DOHH2 (cell line): Measurements from ENCODE around the gene FZR1.

Experiments used
- H3F3A ChIP-seq: fragments of 200-600 bp; sonication (generic), shearing (Covaris generic); 2 replicates; pipeline ENCODE4 v1.6.0; 2016; ENCODE audit warnings: antibody characterized with exemption, mild to moderate bottlenecking; ENCODE audit not compliant: control insufficient read depth, insufficient read depth
- H3K27ac ChIP-seq: fragments of 200-600 bp; sonication (generic); 2 replicates; pipeline ENCODE4 v1.5.1; 2014; ENCODE audit warnings: low read depth, mild to moderate bottlenecking, low read length, moderate library complexity
- H3K27me3 ChIP-seq: fragments of 200-600 bp; sonication (generic); 2 replicates; pipeline ENCODE4 v1.6.1; 2014; ENCODE audit warnings: mild to moderate bottlenecking, low read length, mixed read lengths; ENCODE audit not compliant: control insufficient read depth
- H3K36me3 ChIP-seq: fragments of 200-600 bp; sonication (generic); 2 replicates; pipeline ENCODE4 v1.6.1; 2014; ENCODE audit warnings: mild to moderate bottlenecking, low read length, moderate library complexity, mixed read lengths; ENCODE audit not compliant: control insufficient read depth
- H3K4me1 ChIP-seq: fragments of 200-600 bp; sonication (generic); 2 replicates; pipeline ENCODE4 v1.6.1; 2014; ENCODE audit warnings: mild to moderate bottlenecking, low read length, mixed read lengths; ENCODE audit not compliant: control insufficient read depth
- H3K4me2 ChIP-seq: fragments of 200-600 bp; sonication (generic); 2 replicates; pipeline ENCODE4 v1.6.0; 2014; ENCODE audit warnings: mild to moderate bottlenecking, low read length, moderate library complexity
- H3K4me3 ChIP-seq: fragments of 200-600 bp; sonication (generic); 2 replicates; pipeline ENCODE4 v1.5.1; 2014; ENCODE audit warnings: mild to moderate bottlenecking, low read length, mixed read lengths
- H3K79me2 ChIP-seq: fragments of 200-600 bp; sonication (generic); 2 replicates; pipeline ENCODE4 v1.6.1; 2014; ENCODE audit warnings: mild to moderate bottlenecking, low read length, mixed read lengths; ENCODE audit not compliant: control insufficient read depth
- H3K9me2 ChIP-seq: fragments of 200-600 bp; sonication (generic); replicated peaks from 2 replicates; pipeline ENCODE4 v1.6.1; 2014; ENCODE audit warnings: mild to moderate bottlenecking, low read length, mixed read lengths; ENCODE audit not compliant: control insufficient read depth
- H3K9me3 ChIP-seq: fragments of 200-600 bp; sonication (generic); 2 replicates; pipeline ENCODE4 v1.6.1; 2014; ENCODE audit warnings: antibody characterized with exemption, low read length, mixed read lengths; ENCODE audit not compliant: control insufficient read depth, insufficient read depth
- H4K20me1 ChIP-seq: fragments of 200-600 bp; sonication (generic); 2 replicates; pipeline ENCODE4 v1.6.0; 2014; ENCODE audit warnings: low read depth, mild to moderate bottlenecking, antibody characterized with exemption, low read length, moderate library complexity; ENCODE audit not compliant: control insufficient read depth, insufficient read depth
- CTCF ChIP-seq: fragments of 200-600 bp; sonication (generic); IDR thresholded peaks from one replicate; pipeline ENCODE4 v1.5.1; 2014; ENCODE audit warnings: antibody characterized with exemption, mild to moderate bottlenecking, low read depth, low read length; ENCODE audit not compliant: poor library complexity, severe bottlenecking
- EZH2phosphoT487 ChIP-seq: fragments of 200-600 bp; sonication (generic); IDR thresholded peaks from 2 replicates; pipeline ENCODE4 v1.6.1; 2017; ENCODE audit warnings: borderline replicate concordance, mild to moderate bottlenecking, antibody characterized with exemption, low read length, moderate library complexity, mixed read lengths

Gene FZR1

GRCh38 chr19:3516675-3517207 is 10.6 kb downstream of the FZR1 start:
- H3K79me2 ChIP-seq = peaks cover 89% of the 10 kb centered on the region
- H3K4me1 ChIP-seq = peaks cover 28% of the 10 kb centered on the region
- peak overlapping the region; percentile 37 for H3K4me3 ChIP-seq
- TF ChIP-seq EZH2phosphoT487 (no peak), CTCF (no peak)
- H3K27ac ChIP-seq = peak overlapping the region; percentile 51
- peaks cover 16% of the 10 kb centered on the region; the same call in 1 of the 2 replicates for H3K36me3 ChIP-seq
- peaks cover 21% of the 10 kb centered on the region for H4K20me1 ChIP-seq
- H3F3A ChIP-seq = peaks cover 10% of the 10 kb centered on the region
- H3K27me3 ChIP-seq = no peaks in the 10 kb centered on the region
- H3K4me2 ChIP-seq = peak overlapping the region; percentile 62
- no peaks in the 10 kb centered on the region for H3K9me2 ChIP-seq
- H3K9me3 ChIP-seq = no peaks in the 10 kb centered on the region

GRCh38 chr19:3517638-3518037 is 11.5 kb downstream of the FZR1 start:
- Histone ChIP-seq H3K27me3 (no peaks in the 10 kb centered on the region), H3K4me1 (peaks cover 28% of the 10 kb centered on the region), H4K20me1 (peaks cover 21% of the 10 kb centered on the region), H3K9me3 (no peaks in the 10 kb centered on the region), H3F3A (peaks cover 10% of the 10 kb centered on the region), H3K36me3 (peaks cover 19% of the 10 kb centered on the region; the same call in 1 of the 2 replicates), H3K4me2 (no peak overlapping the region), H3K9me2 (no peaks in the 10 kb centered on the region), H3K4me3 (no peak overlapping the region), H3K79me2 (peaks cover 88% of the 10 kb centered on the region), H3K27ac (no peak overlapping the region)
- no peak for TF ChIP-seq CTCF
- TF ChIP-seq EZH2phosphoT487 = no peak

- Histone ChIP-seq H3K27ac (no peak overlapping the region), H3K4me3 (no peak overlapping the region), H3K9me3 (no peaks in the 10 kb centered on the region), H3K4me1 (peaks cover 28% of the 10 kb centered on the region), H3K4me2 (no peak overlapping the region), H3K27me3 (no peaks in the 10 kb centered on the region), H3K36me3 (peaks cover 19% of the 10 kb centered on the region; the same call in 1 of the 2 replicates), H3F3A (peaks cover 10% of the 10 kb centered on the region), H3K79me2 (peaks cover 82% of the 10 kb centered on the region), H4K20me1 (peaks cover 18% of the 10 kb centered on the region), H3K9me2 (no peaks in the 10 kb centered on the region)
- TF ChIP-seq CTCF = no peak
- TF ChIP-seq EZH2phosphoT487 = no peak
Observed at GRCh38 chr19:3518255-3518654, 12.1 kb downstream of the FZR1 start.
